ENCODE measurements around the gene ADAMTS9.

The ADAMTS9 gene

GRCh38 chr3:64650715-64651114 is 37.1 kb downstream of the ADAMTS9 start:
- DNase-seq: no peak

GRCh38 chr3:64650096-64650622 is 37.6 kb downstream of the ADAMTS9 start:
- no peak for DNase-seq

- DNase-seq: no peak
Observed at GRCh38 chr3:64648927-64649906, 38.6 kb downstream of the ADAMTS9 start.

GRCh38 chr3:64647825-64648224 is 40.0 kb downstream of the ADAMTS9 start:
- DNase-seq: no peak

GRCh38 chr3:64645243-64645642 is 42.6 kb downstream of the ADAMTS9 start:
- no peak for DNase-seq

GRCh38 chr3:64644483-64644882 is 43.3 kb downstream of the ADAMTS9 start:
- DNase-seq: no peak

GRCh38 chr3:64642327-64643151 is 45.3 kb downstream of the ADAMTS9 start:
- DNase-seq: no peak

GRCh38 chr3:64638981-64639481 is 48.8 kb downstream of the ADAMTS9 start:
- DNase-seq: no peak

- DNase-seq: no peak
Observed at GRCh38 chr3:64638511-64638910, 49.3 kb downstream of the ADAMTS9 start.

- DNase-seq: no peak
Observed at GRCh38 chr3:64634417-64634816, 53.4 kb downstream of the ADAMTS9 start.

- DNase-seq: no peak
Observed at GRCh38 chr3:64631951-64632350, 55.8 kb downstream of the ADAMTS9 start.

- DNase-seq: no peak
Observed at GRCh38 chr3:64627471-64628321, 60.1 kb downstream of the ADAMTS9 start.

GRCh38 chr3:64627042-64627441 is 60.8 kb downstream of the ADAMTS9 start:
- no peak for DNase-seq

- no peak for DNase-seq
Observed at GRCh38 chr3:64625381-64625780, 62.4 kb downstream of the ADAMTS9 start.

- DNase-seq: no peak
Observed at GRCh38 chr3:64623125-64623524, 64.7 kb downstream of the ADAMTS9 start.

GRCh38 chr3:64621726-64622395 is 65.9 kb downstream of the ADAMTS9 start:
- no peak for DNase-seq

GRCh38 chr3:64621275-64621674 is 66.5 kb downstream of the ADAMTS9 start:
- no peak for DNase-seq

GRCh38 chr3:64620020-64620419 is 67.8 kb downstream of the ADAMTS9 start:
- no peak for DNase-seq

- no peak for DNase-seq
Observed at GRCh38 chr3:64619216-64619615, 68.6 kb downstream of the ADAMTS9 start.

GRCh38 chr3:64617610-64618009 is 70.2 kb downstream of the ADAMTS9 start:
- no peak for DNase-seq

- no peak for DNase-seq
Observed at GRCh38 chr3:64616953-64617352, 70.8 kb downstream of the ADAMTS9 start.
